Measurements from ENCODE around the gene SDHC. TPM values are rescaled to one million over a fixed set of nuclear protein-coding genes. Genes with fewer than 3 reads are reported as not detected.

The SDHC gene
- total and polyA plus RNA-seq, 2 of the 13 experiments (the other 11 are each of a cell fraction or from before 2014, with no cell fraction given) = 27.1 to 229 TPM

DNA sequence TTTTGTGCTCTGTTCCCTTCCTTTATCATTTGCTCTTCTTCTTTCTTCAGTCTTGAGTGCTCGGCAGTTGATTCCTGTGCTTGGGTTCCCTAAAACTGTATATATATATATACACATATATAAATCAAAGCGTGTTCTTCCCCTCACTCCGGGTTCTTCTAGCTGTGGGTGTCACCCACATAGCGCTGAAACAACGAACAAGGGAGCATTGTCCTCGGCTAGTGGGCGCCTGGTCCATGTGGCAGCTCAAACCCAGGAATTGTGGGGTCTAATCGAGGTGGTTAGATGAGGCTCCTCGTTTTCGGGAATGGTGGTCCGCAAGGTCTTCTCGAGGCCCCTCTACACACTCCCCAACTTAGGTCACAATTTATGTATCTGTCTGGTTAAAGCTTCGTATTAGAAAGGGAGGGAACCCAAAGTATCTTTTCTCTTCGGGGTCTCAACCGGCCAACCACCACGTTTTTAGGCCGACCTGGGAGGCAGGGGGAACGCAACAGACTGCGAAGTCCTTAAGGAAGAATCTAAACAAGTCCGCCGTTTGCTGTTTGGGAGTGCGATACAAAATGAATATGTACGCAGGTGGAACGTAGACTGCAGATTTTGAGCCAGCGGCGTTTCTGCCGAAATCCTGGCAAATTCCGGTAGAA lies 504 bp upstream of the SDHC start (continued):
- TF ChIP-seq, protein P1, sequence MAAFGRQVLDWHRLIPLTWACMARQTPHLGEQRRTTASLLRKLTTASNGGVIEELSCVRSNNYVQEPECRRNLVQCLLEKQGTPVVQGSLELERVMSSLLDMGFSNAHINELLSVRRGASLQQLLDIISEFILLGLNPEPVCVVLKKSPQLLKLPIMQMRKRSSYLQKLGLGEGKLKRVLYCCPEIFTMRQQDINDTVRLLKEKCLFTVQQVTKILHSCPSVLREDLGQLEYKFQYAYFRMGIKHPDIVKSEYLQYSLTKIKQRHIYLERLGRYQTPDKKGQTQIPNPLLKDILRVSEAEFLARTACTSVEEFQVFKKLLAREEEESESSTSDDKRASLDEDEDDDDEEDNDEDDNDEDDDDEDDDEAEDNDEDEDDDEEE (CRISPR knock-in tag; IDR thresholded peaks at IDR 0.05) = 0 out of 2 replicates have a peak, but pooled peaks have one; percentile 58
- TF ChIP-seq ARNTL (CRISPR knock-in tag; IDR thresholded peaks at IDR 0.05) (no peak), MEIS2 (CRISPR knock-in tag; IDR thresholded peaks at IDR 0.05) (no peak), ZNF180 (CRISPR knock-in tag; IDR thresholded peaks at IDR 0.05; ENCODE audit: borderline replicate concordance, low read depth) (no peak), TEAD3 (CRISPR knock-in tag; optimal IDR thresholded peaks at IDR 0.05; ENCODE audit: borderline replicate concordance) (no peak), RFX3 (CRISPR knock-in tag; IDR thresholded peaks at IDR 0.05) (no peak), ARNT2 (CRISPR knock-in tag; IDR thresholded peaks at IDR 0.05; ENCODE audit: low read depth) (no peak), ATF1 (CRISPR knock-in tag; IDR thresholded peaks at IDR 0.05) (no peak), RXRB (CRISPR knock-in tag; IDR thresholded peaks at IDR 0.05; ENCODE audit: borderline replicate concordance) (no peak)
- TF ChIP-seq, protein P2, sequence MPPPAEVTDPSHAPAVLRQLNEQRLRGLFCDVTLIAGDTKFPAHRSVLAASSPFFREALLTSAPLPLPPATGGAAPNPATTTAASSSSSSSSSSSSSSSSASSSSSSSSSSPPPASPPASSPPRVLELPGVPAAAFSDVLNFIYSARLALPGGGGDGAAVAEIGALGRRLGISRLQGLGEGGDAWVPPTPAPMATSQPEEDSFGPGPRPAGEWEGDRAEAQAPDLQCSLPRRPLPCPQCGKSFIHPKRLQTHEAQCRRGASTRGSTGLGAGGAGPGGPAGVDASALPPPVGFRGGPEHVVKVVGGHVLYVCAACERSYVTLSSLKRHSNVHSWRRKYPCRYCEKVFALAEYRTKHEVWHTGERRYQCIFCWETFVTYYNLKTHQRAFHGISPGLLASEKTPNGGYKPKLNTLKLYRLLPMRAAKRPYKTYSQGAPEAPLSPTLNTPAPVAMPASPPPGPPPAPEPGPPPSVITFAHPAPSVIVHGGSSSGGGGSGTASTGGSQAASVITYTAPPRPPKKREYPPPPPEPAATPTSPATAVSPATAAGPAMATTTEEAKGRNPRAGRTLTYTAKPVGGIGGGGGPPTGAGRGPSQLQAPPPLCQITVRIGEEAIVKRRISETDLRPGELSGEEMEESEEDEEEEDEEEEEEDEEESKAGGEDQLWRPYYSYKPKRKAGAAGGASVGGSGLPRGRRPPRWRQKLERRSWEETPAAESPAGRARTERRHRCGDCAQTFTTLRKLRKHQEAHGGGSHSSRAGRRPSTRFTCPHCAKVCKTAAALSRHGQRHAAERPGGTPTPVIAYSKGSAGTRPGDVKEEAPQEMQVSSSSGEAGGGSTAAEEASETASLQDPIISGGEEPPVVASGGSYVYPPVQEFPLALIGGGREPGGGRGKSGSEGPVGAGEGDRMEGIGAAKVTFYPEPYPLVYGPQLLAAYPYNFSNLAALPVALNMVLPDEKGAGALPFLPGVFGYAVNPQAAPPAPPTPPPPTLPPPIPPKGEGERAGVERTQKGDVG (CRISPR knock-in tag; IDR thresholded peaks at IDR 0.05; ENCODE audit: borderline replicate concordance) = no peak
- TF ChIP-seq, protein P3, sequence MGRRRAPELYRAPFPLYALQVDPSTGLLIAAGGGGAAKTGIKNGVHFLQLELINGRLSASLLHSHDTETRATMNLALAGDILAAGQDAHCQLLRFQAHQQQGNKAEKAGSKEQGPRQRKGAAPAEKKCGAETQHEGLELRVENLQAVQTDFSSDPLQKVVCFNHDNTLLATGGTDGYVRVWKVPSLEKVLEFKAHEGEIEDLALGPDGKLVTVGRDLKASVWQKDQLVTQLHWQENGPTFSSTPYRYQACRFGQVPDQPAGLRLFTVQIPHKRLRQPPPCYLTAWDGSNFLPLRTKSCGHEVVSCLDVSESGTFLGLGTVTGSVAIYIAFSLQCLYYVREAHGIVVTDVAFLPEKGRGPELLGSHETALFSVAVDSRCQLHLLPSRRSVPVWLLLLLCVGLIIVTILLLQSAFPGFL (CRISPR knock-in tag; IDR thresholded peaks at IDR 0.05) = no peak
- TF ChIP-seq, protein P4, sequence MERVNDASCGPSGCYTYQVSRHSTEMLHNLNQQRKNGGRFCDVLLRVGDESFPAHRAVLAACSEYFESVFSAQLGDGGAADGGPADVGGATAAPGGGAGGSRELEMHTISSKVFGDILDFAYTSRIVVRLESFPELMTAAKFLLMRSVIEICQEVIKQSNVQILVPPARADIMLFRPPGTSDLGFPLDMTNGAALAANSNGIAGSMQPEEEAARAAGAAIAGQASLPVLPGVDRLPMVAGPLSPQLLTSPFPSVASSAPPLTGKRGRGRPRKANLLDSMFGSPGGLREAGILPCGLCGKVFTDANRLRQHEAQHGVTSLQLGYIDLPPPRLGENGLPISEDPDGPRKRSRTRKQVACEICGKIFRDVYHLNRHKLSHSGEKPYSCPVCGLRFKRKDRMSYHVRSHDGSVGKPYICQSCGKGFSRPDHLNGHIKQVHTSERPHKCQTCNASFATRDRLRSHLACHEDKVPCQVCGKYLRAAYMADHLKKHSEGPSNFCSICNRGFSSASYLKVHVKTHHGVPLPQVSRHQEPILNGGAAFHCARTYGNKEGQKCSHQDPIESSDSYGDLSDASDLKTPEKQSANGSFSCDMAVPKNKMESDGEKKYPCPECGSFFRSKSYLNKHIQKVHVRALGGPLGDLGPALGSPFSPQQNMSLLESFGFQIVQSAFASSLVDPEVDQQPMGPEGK (CRISPR knock-in tag; IDR thresholded peaks at IDR 0.05) = no peak
- TF ChIP-seq, protein P5, sequence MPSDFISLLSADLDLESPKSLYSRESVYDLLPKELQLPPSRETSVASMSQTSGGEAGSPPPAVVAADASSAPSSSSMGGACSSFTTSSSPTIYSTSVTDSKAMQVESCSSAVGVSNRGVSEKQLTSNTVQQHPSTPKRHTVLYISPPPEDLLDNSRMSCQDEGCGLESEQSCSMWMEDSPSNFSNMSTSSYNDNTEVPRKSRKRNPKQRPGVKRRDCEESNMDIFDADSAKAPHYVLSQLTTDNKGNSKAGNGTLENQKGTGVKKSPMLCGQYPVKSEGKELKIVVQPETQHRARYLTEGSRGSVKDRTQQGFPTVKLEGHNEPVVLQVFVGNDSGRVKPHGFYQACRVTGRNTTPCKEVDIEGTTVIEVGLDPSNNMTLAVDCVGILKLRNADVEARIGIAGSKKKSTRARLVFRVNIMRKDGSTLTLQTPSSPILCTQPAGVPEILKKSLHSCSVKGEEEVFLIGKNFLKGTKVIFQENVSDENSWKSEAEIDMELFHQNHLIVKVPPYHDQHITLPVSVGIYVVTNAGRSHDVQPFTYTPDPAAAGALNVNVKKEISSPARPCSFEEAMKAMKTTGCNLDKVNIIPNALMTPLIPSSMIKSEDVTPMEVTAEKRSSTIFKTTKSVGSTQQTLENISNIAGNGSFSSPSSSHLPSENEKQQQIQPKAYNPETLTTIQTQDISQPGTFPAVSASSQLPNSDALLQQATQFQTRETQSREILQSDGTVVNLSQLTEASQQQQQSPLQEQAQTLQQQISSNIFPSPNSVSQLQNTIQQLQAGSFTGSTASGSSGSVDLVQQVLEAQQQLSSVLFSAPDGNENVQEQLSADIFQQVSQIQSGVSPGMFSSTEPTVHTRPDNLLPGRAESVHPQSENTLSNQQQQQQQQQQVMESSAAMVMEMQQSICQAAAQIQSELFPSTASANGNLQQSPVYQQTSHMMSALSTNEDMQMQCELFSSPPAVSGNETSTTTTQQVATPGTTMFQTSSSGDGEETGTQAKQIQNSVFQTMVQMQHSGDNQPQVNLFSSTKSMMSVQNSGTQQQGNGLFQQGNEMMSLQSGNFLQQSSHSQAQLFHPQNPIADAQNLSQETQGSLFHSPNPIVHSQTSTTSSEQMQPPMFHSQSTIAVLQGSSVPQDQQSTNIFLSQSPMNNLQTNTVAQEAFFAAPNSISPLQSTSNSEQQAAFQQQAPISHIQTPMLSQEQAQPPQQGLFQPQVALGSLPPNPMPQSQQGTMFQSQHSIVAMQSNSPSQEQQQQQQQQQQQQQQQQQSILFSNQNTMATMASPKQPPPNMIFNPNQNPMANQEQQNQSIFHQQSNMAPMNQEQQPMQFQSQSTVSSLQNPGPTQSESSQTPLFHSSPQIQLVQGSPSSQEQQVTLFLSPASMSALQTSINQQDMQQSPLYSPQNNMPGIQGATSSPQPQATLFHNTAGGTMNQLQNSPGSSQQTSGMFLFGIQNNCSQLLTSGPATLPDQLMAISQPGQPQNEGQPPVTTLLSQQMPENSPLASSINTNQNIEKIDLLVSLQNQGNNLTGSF (CRISPR knock-in tag; IDR thresholded peaks at IDR 0.05) = peak; percentile 39; the same call in 1 of the 2 replicates
- TF ChIP-seq, protein P6, sequence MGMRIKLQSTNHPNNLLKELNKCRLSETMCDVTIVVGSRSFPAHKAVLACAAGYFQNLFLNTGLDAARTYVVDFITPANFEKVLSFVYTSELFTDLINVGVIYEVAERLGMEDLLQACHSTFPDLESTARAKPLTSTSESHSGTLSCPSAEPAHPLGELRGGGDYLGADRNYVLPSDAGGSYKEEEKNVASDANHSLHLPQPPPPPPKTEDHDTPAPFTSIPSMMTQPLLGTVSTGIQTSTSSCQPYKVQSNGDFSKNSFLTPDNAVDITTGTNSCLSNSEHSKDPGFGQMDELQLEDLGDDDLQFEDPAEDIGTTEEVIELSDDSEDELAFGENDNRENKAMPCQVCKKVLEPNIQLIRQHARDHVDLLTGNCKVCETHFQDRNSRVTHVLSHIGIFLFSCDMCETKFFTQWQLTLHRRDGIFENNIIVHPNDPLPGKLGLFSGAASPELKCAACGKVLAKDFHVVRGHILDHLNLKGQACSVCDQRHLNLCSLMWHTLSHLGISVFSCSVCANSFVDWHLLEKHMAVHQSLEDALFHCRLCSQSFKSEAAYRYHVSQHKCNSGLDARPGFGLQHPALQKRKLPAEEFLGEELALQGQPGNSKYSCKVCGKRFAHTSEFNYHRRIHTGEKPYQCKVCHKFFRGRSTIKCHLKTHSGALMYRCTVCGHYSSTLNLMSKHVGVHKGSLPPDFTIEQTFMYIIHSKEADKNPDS (CRISPR knock-in tag; IDR thresholded peaks at IDR 0.05) = no peak
